WTC11 (cell line): ENCODE measurements around the gene ING5. TPM values are rescaled to one million over a fixed set of nuclear protein-coding genes. Genes with fewer than 3 reads are reported as not detected.

Experiments used
- ATAC-seq: fragments of 200-7000 bp; cut with Tn5 transposase; 2 replicates; pipeline ENCODE4 v1.10.0; 2021; ENCODE audit warnings: mild to moderate bottlenecking, moderate library complexity
- CTCF ChIA-PET: fragments of 300-600 bp; sonication (Branson Sonifier 250); formaldehyde crosslinking; loops from one replicate; lab custom pipeline; 2021; ENCODE audit warnings: antibody characterized with exemption; lab: Charles Lee
- POLR2A ChIA-PET: fragments of 350-600 bp; sonication (Branson Sonifier 250); formaldehyde crosslinking; loops from one replicate; lab custom pipeline; 2021; ENCODE audit warnings: antibody characterized with exemption; lab: Charles Lee
- DNase-seq: peaks from one replicate; pipeline ENCODE4 v3.0.0; 2021; ENCODE audit warnings: low spot score
- H3K27ac Mint-ChIP-seq: 2 replicates; pipeline ENCODE4 v1.8.0; 2021; ENCODE audit warnings: mixed read lengths
- H3K27me3 Mint-ChIP-seq: 2 replicates; pipeline ENCODE4 v1.8.0; 2021; ENCODE audit warnings: low read depth, mild to moderate bottlenecking, moderate library complexity, mixed read lengths
- H3K36me3 Mint-ChIP-seq: 2 replicates; pipeline ENCODE4 v1.8.0; 2021; ENCODE audit warnings: mixed read lengths
- H3K4me1 Mint-ChIP-seq: 2 replicates; pipeline ENCODE4 v1.8.0; 2022; ENCODE audit warnings: mixed read lengths
- H3K4me3 Mint-ChIP-seq: 2 replicates; pipeline ENCODE4 v1.8.0; 2021; ENCODE audit warnings: mild to moderate bottlenecking, moderate library complexity, mixed read lengths
- H3K9me3 Mint-ChIP-seq: 2 replicates; pipeline ENCODE4 v1.8.0; 2021; ENCODE audit warnings: mixed read lengths
- ERG ChIP-seq: fragments of 250-450 bp; sonication (Bioruptor Pico); IDR thresholded peaks from 2 replicates; pipeline ENCODE4 v1.8.0; 2021; ENCODE audit warnings: mild to moderate bottlenecking
- FOXK1 ChIP-seq: sonication (generic); formaldehyde crosslinking; IDR thresholded peaks from 2 replicates; pipeline ENCODE4 v1.8.0; 2022; ENCODE audit warnings: mild to moderate bottlenecking, moderate library complexity, missing genetic modification reagents
- GABPB1 ChIP-seq: sonication (generic); formaldehyde crosslinking; IDR thresholded peaks from 2 replicates; pipeline ENCODE4 v1.8.1; 2023; ENCODE audit warnings: mild to moderate bottlenecking, missing genetic modification reagents
- GRHL2 ChIP-seq: fragments of 250-450 bp; sonication (Bioruptor Pico); IDR thresholded peaks from 2 replicates; pipeline ENCODE4 v1.8.0; 2022; ENCODE audit warnings: mild to moderate bottlenecking, moderate library complexity; ENCODE audit not compliant: insufficient replicate concordance, severe bottlenecking
- MAX ChIP-seq: sonication (generic); formaldehyde crosslinking; IDR thresholded peaks from 2 replicates; pipeline ENCODE4 v1.8.0; 2022; ENCODE audit warnings: mild to moderate bottlenecking, missing genetic modification reagents
- MYBL2 ChIP-seq: sonication (generic); formaldehyde crosslinking; IDR thresholded peaks from 2 replicates; pipeline ENCODE4 v1.8.1; 2023; ENCODE audit warnings: mild to moderate bottlenecking, moderate library complexity, missing genetic modification reagents
- NFE2L1 ChIP-seq: sonication (generic); formaldehyde crosslinking; IDR thresholded peaks from 2 replicates; pipeline ENCODE4 v1.8.1; 2023; ENCODE audit warnings: missing genetic modification reagents
- RELA ChIP-seq: sonication (generic); formaldehyde crosslinking; IDR thresholded peaks from 2 replicates; pipeline ENCODE4 v1.8.1; 2022; ENCODE audit warnings: missing genetic modification reagents, mild to moderate bottlenecking, borderline replicate concordance
- SMAD3 ChIP-seq: sonication (generic); formaldehyde crosslinking; IDR thresholded peaks from 2 replicates; pipeline ENCODE4 v1.8.0; 2022; ENCODE audit warnings: missing genetic modification reagents, mild to moderate bottlenecking, borderline replicate concordance
- TEAD1 ChIP-seq: sonication (generic); formaldehyde crosslinking; IDR thresholded peaks from 2 replicates; pipeline ENCODE4 v1.8.0; 2022; ENCODE audit warnings: mild to moderate bottlenecking, missing genetic modification reagents
- USF1 ChIP-seq: sonication (generic); formaldehyde crosslinking; IDR thresholded peaks from 2 replicates; pipeline ENCODE4 v1.8.0; 2022; ENCODE audit warnings: mild to moderate bottlenecking, missing genetic modification reagents
- ZNF121 ChIP-seq: sonication (generic); formaldehyde crosslinking; IDR thresholded peaks from 2 replicates; pipeline ENCODE4 v1.8.0; 2023; ENCODE audit warnings: missing genetic modification reagents
- ZNF423 ChIP-seq: fragments of 250-450 bp; sonication (Bioruptor Pico); IDR thresholded peaks from 2 replicates; pipeline ENCODE4 v2.1.2; 2022; ENCODE audit warnings: mild to moderate bottlenecking, moderate library complexity
- total RNA-seq: library from RNA; stranded (reverse); gene quantifications from 3 replicates; pipeline ENCODE4 v1.2.3, GENCODE V29; 2021
- TF ChIP-seq, protein P1 (sequence below): sonication (generic); formaldehyde crosslinking; IDR thresholded peaks from 2 replicates; pipeline ENCODE4 v1.8.0; 2022; ENCODE audit warnings: mild to moderate bottlenecking, missing genetic modification reagents
- TF ChIP-seq, protein P2 (sequence below): sonication (generic); formaldehyde crosslinking; IDR thresholded peaks from 2 replicates; pipeline ENCODE4 v1.8.0; 2023; ENCODE audit warnings: missing genetic modification reagents, mild to moderate bottlenecking, borderline replicate concordance
- TF ChIP-seq, protein P3 (sequence below): sonication (generic); formaldehyde crosslinking; IDR thresholded peaks from 2 replicates; pipeline ENCODE4 v1.8.0; 2023; ENCODE audit warnings: mild to moderate bottlenecking, missing genetic modification reagents
- TF ChIP-seq, protein P4 (sequence below): fragments of 250-450 bp; sonication (Bioruptor Pico); IDR thresholded peaks from 2 replicates; pipeline ENCODE4 v1.9.0; 2021; ENCODE audit warnings: mild to moderate bottlenecking

Gene ING5
- total RNA-seq, 1 experiment from 2014 or later = 43.1 TPM

- POLR2A ChIA-PET = interaction anchor here (0.7 to 3.0 kb wide), 5 partner anchors 14 to 925 kb away, joined by 3 to 28 read pairs (median 4); partner anchors contain the start of genes D2HGDH, DTYMK and HDLBP
- ATAC-seq = no peak
Observed at GRCh38 chr2:241701149-241701398, 765 bp upstream of the ING5 start.

DNA sequence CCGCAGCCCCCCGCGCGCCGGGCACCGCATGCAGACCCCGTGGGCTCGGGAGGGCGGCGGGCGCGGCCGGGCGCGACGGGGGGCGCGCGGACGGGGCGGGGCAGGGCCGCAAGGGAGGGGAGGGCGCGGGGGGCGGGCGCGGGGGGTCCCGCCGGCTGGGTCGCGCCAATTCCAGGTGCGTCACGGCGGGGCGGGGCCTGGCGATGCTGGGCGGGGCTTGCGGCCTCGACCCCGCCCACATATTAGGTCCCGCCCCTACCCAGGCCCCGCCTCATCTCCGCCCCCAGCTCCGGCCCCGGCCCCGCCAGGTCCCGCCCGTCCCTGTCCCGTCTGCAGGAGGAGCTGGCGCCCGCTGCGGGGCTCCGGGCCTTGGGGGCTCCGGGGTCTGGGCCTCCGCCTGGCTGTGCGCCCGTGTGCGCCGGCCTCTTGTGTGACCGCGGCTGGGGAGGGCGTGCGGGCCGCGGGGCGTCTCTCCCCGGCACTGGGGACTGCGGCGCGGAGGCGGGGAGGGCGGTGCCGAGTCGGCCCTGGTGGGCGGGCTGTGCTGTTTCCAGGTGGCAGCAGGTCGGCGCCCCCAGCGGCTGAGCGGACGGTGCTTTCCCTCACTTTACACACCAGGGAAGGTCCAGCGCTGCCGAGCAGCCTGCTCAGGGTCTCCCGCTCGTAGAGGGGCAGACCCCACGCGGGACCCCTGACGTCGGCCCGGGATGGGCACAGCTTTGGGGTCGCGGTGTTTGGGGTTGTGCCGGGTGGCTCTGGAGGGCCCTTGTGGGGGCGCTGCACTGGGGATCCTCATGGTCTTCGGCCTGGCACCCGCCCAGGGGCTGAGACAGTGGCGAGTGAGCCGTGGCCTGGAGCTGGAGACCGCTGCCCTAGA lies 554 bp downstream of the ING5 start:
- peaks cover 25% of the 10 kb centered on the region for H3K36me3 Mint-ChIP-seq
- H3K9me3 Mint-ChIP-seq = 0 out of 2 replicates have a peak, but pooled peaks cover 7% of the 10 kb centered on the region
- ATAC-seq = peak; percentile 73
- peak overlapping the region; percentile 83 for H3K4me3 Mint-ChIP-seq
- H3K4me1 Mint-ChIP-seq = peaks cover 12% of the 10 kb centered on the region
- H3K27ac Mint-ChIP-seq = peak overlapping the region; percentile 22; the same call in 1 of the 2 replicates
- ChIA-PET CTCF (interaction anchor here (0.6 to 4.1 kb wide), 19 partner anchors 10 to 1676 kb away, joined by 3 to 30 read pairs (median 5); partner anchors contain the start of genes D2HGDH and DTYMK), POLR2A (interaction anchor here (1.5 to 3.0 kb wide), 2 partner anchors 15 to 387 kb away, joined by 4 to 28 read pairs; partner anchors contain the start of genes DTYMK and HDLBP)
- peak; percentile 92 for DNase-seq
- no peaks in the 10 kb centered on the region for H3K27me3 Mint-ChIP-seq
- TF ChIP-seq ZNF121 (CRISPR knock-in tag) (no peak), MYBL2 (CRISPR knock-in tag) (no peak), FOXK1 (CRISPR knock-in tag) (peak; percentile 62; the same call in 1 of the 2 replicates), ERG (CRISPR knock-in tag) (0 out of 2 replicates have a peak, but pooled peaks have one; percentile 60), TEAD1 (0 out of 2 replicates have a peak, but pooled peaks have one; percentile 41), SMAD3 (CRISPR knock-in tag) (0 out of 2 replicates have a peak, but pooled peaks have one; percentile 43), NFE2L1 (CRISPR knock-in tag) (peak; percentile 27; the same call in 1 of the 2 replicates), MAX (CRISPR knock-in tag) (peak; percentile 69), ZNF423 (CRISPR knock-in tag) (no peak), RELA (CRISPR knock-in tag) (no peak), GABPB1 (no peak), GRHL2 (CRISPR knock-in tag) (no peak)
- TF ChIP-seq, protein P1, sequence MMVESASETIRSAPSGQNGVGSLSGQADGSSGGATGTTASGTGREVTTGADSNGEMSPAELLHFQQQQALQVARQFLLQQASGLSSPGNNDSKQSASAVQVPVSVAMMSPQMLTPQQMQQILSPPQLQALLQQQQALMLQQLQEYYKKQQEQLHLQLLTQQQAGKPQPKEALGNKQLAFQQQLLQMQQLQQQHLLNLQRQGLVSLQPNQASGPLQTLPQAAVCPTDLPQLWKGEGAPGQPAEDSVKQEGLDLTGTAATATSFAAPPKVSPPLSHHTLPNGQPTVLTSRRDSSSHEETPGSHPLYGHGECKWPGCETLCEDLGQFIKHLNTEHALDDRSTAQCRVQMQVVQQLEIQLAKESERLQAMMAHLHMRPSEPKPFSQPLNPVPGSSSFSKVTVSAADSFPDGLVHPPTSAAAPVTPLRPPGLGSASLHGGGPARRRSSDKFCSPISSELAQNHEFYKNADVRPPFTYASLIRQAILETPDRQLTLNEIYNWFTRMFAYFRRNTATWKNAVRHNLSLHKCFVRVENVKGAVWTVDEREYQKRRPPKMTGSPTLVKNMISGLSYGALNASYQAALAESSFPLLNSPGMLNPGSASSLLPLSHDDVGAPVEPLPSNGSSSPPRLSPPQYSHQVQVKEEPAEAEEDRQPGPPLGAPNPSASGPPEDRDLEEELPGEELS (CRISPR knock-in tag) = no peak
- TF ChIP-seq, protein P2, sequence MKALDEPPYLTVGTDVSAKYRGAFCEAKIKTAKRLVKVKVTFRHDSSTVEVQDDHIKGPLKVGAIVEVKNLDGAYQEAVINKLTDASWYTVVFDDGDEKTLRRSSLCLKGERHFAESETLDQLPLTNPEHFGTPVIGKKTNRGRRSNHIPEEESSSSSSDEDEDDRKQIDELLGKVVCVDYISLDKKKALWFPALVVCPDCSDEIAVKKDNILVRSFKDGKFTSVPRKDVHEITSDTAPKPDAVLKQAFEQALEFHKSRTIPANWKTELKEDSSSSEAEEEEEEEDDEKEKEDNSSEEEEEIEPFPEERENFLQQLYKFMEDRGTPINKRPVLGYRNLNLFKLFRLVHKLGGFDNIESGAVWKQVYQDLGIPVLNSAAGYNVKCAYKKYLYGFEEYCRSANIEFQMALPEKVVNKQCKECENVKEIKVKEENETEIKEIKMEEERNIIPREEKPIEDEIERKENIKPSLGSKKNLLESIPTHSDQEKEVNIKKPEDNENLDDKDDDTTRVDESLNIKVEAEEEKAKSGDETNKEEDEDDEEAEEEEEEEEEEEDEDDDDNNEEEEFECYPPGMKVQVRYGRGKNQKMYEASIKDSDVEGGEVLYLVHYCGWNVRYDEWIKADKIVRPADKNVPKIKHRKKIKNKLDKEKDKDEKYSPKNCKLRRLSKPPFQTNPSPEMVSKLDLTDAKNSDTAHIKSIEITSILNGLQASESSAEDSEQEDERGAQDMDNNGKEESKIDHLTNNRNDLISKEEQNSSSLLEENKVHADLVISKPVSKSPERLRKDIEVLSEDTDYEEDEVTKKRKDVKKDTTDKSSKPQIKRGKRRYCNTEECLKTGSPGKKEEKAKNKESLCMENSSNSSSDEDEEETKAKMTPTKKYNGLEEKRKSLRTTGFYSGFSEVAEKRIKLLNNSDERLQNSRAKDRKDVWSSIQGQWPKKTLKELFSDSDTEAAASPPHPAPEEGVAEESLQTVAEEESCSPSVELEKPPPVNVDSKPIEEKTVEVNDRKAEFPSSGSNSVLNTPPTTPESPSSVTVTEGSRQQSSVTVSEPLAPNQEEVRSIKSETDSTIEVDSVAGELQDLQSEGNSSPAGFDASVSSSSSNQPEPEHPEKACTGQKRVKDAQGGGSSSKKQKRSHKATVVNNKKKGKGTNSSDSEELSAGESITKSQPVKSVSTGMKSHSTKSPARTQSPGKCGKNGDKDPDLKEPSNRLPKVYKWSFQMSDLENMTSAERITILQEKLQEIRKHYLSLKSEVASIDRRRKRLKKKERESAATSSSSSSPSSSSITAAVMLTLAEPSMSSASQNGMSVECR = peak; percentile 54; the same call in 1 of the 2 replicates

More at GRCh38 chr2:241701149-241701398, 765 bp upstream of the ING5 start:
- CTCF ChIA-PET = interaction anchor here (0.6 to 4.1 kb wide), 7 partner anchors 14 to 181 kb away, joined by 3 to 30 read pairs (median 6); partner anchors contain the start of gene DTYMK
- Mint-ChIP-seq H3K4me3 (peak overlapping the region; percentile 75), H3K9me3 (0 out of 2 replicates have a peak, but pooled peaks cover 6% of the 10 kb centered on the region), H3K4me1 (peaks cover 12% of the 10 kb centered on the region), H3K27ac (peak overlapping the region; percentile 95), H3K36me3 (peaks cover 12% of the 10 kb centered on the region), H3K27me3 (no peaks in the 10 kb centered on the region)
- TF ChIP-seq, protein P3, sequence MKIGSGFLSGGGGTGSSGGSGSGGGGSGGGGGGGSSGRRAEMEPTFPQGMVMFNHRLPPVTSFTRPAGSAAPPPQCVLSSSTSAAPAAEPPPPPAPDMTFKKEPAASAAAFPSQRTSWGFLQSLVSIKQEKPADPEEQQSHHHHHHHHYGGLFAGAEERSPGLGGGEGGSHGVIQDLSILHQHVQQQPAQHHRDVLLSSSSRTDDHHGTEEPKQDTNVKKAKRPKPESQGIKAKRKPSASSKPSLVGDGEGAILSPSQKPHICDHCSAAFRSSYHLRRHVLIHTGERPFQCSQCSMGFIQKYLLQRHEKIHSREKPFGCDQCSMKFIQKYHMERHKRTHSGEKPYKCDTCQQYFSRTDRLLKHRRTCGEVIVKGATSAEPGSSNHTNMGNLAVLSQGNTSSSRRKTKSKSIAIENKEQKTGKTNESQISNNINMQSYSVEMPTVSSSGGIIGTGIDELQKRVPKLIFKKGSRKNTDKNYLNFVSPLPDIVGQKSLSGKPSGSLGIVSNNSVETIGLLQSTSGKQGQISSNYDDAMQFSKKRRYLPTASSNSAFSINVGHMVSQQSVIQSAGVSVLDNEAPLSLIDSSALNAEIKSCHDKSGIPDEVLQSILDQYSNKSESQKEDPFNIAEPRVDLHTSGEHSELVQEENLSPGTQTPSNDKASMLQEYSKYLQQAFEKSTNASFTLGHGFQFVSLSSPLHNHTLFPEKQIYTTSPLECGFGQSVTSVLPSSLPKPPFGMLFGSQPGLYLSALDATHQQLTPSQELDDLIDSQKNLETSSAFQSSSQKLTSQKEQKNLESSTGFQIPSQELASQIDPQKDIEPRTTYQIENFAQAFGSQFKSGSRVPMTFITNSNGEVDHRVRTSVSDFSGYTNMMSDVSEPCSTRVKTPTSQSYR (CRISPR knock-in tag) = peak; percentile 84; the same call in 1 of the 2 replicates
- TF ChIP-seq, protein P4, sequence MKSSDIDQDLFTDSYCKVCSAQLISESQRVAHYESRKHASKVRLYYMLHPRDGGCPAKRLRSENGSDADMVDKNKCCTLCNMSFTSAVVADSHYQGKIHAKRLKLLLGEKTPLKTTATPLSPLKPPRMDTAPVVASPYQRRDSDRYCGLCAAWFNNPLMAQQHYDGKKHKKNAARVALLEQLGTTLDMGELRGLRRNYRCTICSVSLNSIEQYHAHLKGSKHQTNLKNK (CRISPR knock-in tag) = no peak
- TF ChIP-seq USF1 (CRISPR knock-in tag) = peak; percentile 28; the same call in 1 of the 2 replicates
- DNase-seq = no peak
